Left kidney (tissue), 2 donors: ENCODE results near the gene DDX42. TPM values are rescaled to one million over a fixed set of nuclear protein-coding genes. Genes with fewer than 3 reads are reported as not detected.
"Not testable (repeated sequence)": the region's sequence is repeated elsewhere in the genome, so short reads cannot be mapped to it uniquely, and the experiment has no call there.

ENCODE experiments used
- DNase-seq: peaks from one replicate; pipeline ENCODE4 v3.0.0-alpha.2; 2013
- polyA plus RNA-seq: library from polyadenylated mRNA; unstranded; fragments of 120-200 nt; gene quantifications from one replicate; pipeline ENCODE4 v1.2.1, GENCODE V29; 2013; ENCODE audit not compliant: insufficient read length

Gene DDX42
- polyA plus RNA-seq, 1 donor = 254 TPM

- DNase-seq = peak; percentile 99
These were observed 464 bp upstream of the DDX42 start, which contains the start of gene CCDC47 for GRCh38 chr17:63773272-63774140. TSS of gene CCDC47 (minus strand) at chr17:63773597. CDS start at chr17:63766175, 7,422 bp downstream.

DNA sequence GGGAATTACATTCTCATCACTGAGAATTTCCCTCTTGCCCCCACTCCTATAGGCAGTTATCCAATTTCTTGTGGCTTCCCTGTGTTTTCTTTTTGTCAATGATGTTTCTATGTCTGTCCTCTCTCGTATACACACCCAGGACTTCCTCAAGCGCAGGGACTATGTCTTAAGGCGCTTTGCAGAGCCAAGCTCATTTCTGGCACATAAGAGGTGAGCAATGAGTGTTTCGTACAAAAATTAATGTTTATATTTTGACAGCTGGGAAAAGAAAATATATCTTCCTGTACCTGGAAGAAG is 947 bp downstream of the DDX42 start:
- DNase-seq = no peak

DNA sequence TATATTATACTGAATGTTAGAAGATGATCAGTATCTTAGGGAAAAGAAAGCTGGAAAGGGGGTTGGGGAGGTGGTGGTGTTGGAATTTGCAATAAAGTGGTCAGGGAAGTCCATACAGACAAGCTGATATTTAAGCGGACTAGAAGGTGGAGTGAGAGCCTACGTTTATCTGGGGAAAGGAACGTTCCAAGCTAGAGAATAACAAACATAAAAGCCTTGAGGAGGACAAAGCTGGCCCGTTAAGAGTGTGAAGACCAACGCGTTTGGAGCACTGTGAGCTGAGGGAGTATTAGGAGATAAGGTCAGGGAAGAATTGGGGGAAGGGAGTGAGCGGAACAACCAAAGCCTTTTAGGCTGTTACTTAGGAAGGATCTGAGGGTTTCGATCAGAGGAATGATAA is 1.4 kb downstream of the DDX42 start:
- no peak for DNase-seq

- no peak for DNase-seq
These were observed 6.5 kb downstream of the DDX42 start for GRCh38 chr17:63780507-63780906.

DNA sequence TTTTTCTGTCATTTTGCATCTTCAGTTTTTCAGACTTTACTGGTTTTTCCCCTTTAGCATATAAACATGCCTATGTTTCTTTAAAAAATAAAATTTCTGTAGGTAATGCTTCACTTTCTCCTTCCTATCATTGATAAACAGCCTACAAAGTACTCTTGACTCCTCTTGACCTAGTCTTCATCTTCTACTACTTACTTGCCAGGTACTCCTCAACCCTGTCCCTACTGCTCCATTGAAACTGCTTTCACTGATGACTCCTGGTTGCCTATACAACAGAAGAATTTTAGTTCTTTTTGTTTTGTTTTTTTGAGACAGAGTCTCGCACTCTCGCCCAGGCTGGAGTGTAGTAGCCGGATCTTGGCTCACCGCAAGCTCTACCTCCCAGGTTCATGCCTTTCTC is 7.0 kb downstream of the DDX42 start:
- no peak for DNase-seq

DNA sequence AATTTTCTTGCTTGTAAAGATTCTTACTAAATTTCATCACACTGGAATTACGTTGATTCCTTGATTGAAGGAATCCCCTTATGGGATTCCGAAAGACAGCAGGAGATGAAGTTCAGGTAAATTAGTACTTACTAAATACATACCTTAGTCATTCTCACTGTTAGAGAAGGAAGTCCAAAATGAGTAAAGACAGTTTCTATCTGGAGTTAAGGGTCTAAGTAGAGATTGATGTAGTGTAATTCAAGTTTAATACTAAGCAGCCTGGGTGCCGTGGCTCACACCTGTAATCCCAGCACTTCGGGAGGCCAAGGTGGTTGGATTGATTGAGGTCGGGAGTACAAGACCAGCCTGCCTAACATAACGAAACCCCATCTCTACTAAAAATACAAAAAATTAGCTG is 9.6 kb downstream of the DDX42 start:
- no peak for DNase-seq

GRCh38 chr17:63785556-63785955 is 11.6 kb downstream of the DDX42 start:
- DNase-seq = no peak

GRCh38 chr17:63786117-63786516 is 12.1 kb downstream of the DDX42 start:
- DNase-seq = no peak

GRCh38 chr17:63786971-63787711 is 13.2 kb downstream of the DDX42 start:
- DNase-seq = no peak

DNA sequence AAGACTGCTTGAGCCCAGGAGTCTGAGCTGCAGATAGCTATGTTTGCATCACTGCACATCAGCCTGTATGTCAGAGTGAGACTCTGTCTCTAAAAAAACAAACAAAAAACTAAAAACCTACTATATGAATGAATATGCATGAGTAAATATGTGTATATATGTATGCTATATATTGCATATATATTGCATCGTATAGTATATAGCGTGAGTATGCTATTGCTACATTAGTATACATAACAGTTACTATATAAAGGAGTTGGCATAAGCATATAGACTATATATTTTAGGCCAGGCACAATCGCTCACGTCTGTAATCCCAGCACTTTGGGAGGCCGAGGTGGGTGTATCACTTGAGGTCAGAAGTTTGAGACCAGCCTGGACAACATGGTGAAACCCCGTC is 16.1 kb downstream of the DDX42 start:
- no peak for DNase-seq

GRCh38 chr17:63792055-63792729 is 18.2 kb downstream of the DDX42 start:
- DNase-seq = no peak

DNA sequence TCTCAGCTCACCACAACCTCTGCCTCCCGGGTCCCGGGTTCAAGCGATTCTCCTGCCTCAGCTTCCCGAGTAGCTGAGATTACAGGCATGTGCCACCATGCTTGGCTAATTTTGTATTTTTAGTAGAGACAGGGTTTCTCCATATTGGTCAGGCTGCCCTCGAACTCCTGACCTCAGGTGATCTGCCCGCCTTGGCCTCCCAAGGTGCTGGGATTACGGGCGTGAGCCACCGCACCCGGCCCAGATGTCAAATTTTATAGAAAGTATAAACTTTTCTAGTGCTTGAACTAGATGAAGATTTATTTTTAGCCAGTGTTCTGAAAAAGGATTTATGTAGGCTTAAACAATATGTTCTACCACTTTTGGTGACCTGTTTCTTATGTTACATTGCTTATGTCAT is 22.4 kb downstream of the DDX42 start:
- not testable (repeated sequence) for DNase-seq

DNA sequence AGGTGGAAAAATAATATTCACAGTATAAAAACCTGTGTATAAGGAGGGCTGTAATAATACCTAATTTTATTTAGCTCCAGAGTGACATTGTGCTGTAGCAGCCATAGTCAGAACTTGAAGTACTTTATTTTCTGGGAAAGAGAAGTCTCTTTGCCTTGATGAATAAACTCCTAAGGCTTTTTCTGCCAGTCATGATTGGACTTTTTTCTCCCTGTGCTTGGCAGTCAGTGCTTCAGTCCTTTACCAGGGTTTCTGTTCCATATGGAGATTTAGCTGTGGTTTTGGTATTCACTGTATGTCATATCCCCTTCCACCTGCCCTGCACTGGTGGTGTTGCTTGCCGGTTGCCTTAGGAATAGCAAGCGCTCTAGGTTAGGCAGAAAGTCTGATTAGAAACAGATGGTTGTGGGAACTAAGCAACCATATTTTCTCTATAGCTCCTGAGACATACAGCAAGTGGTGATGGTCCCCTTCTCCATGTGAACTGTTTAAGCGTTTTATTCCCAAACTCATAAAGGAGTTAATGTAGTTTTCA is 24.7 kb downstream of the DDX42 start:
- DNase-seq = no peak

GRCh38 chr17:63800783-63801182 is 26.8 kb downstream of the DDX42 start:
- no peak for DNase-seq

- DNase-seq = no peak
These were observed 30.4 kb downstream of the DDX42 start for GRCh38 chr17:63804328-63804727.

DNA sequence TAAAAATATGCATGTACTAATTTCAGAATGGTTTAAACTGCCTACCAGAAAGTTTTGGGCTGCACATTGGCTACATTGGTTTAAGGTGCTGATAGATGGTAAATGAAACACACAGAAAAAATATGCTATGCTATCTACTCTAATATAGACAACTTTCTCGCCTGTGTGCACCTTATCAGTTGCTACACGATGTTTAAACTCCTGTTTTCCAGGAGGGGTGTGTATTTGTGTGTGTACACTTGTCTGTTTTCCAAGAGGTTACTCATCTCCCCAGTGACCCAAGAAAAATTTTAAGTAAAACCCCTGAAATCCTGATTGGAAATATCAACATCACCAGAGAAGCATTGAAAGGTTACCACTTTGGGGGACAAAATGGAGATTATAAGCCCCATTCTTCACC is 31.6 kb downstream of the DDX42 start:
- no peak for DNase-seq

DNA sequence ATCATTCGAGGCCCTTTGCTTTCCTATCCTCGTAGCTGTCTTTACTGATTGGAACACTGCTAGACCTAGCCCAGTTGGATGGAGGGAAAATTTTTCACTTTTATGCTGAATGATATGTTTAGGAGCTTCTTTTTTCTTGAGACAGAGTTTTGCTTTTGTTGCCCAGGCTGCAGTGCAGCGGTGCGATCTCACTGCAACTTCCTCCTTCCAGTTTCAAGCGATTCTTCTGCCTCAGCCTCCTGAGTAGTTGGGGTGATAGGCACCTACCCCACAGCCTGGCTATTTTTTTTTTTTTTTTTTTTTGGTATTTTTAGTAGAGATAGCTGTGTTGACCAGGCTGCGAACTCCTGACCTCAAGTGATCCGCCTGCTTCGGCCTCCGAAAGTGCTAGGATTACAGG is 36.0 kb downstream of the DDX42 start:
- DNase-seq = no peak

- DNase-seq = no peak
These were observed 42.2 kb downstream of the DDX42 start for GRCh38 chr17:63816123-63816522.

GRCh38 chr17:63816669-63817068 is 42.7 kb downstream of the DDX42 start:
- no peak for DNase-seq

DNA sequence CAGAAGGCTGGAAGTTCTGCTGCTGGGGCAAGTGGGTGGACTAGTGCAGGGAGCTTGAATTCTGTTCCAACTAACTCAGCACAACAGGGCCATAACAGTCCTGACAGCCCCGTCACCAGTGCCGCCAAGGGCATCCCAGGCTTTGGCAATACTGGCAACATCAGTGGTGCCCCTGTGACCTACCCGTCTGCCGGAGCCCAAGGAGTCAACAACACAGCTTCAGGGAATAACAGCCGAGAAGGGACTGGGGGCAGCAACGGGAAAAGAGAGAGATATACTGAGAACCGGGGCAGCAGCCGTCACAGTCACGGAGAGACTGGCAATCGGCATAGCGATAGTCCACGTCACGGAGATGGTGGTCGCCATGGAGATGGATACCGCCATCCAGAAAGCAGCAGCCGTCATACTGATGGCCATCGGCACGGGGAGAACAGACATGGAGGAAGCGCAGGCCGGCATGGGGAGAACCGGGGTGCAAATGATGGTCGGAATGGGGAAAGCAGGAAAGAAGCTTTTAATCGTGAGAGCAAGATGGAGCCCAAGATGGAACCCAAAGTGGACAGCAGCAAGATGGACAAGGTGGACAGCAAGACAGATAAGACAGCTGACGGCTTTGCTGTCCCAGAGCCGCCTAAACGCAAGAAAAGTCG is 43.9 kb downstream of the DDX42 start:
- DNase-seq = no peak

DNA sequence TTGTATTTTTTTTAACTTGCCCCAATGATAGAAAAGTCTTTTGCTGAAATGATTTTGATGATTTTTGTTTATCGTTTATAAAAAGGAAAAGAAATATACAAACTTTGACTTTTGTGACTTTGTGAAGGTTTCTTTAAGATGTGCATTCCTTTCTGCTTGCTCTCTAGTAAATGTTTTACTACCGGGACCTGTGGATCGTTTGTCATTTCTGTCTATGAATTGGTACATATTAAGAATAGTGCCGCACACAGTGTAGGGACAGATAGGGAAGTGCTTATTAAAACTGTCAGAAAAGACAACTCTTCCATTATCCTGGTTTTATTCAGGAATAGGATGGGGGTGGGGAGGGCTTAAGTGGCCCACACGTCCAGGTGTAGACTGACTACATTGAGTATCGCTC is 45.2 kb downstream of the DDX42 start:
- DNase-seq = no peak
